Activated CD8-positive, alpha-beta T cell treated with anti-CD3 and anti-CD28 coated beads for 36 hours (primary cell): ENCODE measurements around the gene FIS1. TPM values are rescaled to one million over a fixed set of nuclear protein-coding genes. Genes with fewer than 3 reads are reported as not detected.

ENCODE experiments used
- ATAC-seq: fragments of 200-7000 bp; cut with Tn5 transposase; one replicate; pipeline ENCODE4 v1.10.0; 2021; ENCODE audit warnings: mild to moderate bottlenecking, moderate library complexity
- CTCF ChIA-PET: fragments of 350-600 bp; sonication (Branson Sonifier 250); formaldehyde crosslinking; loops from one replicate; lab custom pipeline; 2021; ENCODE audit warnings: antibody characterized with exemption; lab: Charles Lee
- POLR2A ChIA-PET: fragments of 350-600 bp; sonication (Branson Sonifier 250); formaldehyde crosslinking; loops from one replicate; lab custom pipeline; 2021; ENCODE audit warnings: antibody characterized with exemption; lab: Charles Lee
- DNase-seq: peaks from one replicate; pipeline ENCODE4 v3.0.0-alpha.2; 2020
- H3K27ac Mint-ChIP-seq: one replicate; pipeline ENCODE4 v1.8.0; 2021; ENCODE audit warnings: mild to moderate bottlenecking, mixed read lengths
- H3K27me3 Mint-ChIP-seq: one replicate; pipeline ENCODE4 v1.8.0; 2021; ENCODE audit warnings: mixed read lengths
- H3K36me3 Mint-ChIP-seq: one replicate; pipeline ENCODE4 v1.8.0; 2021; ENCODE audit warnings: low read depth, mixed read lengths
- H3K4me1 Mint-ChIP-seq: one replicate; pipeline ENCODE4 v1.8.0; 2021; ENCODE audit warnings: low read depth, mixed read lengths
- H3K4me3 Mint-ChIP-seq: one replicate; pipeline ENCODE4 v1.8.0; 2021; ENCODE audit warnings: mild to moderate bottlenecking, moderate library complexity, mixed read lengths
- H3K9me3 Mint-ChIP-seq: one replicate; pipeline ENCODE4 v1.8.0; 2021; ENCODE audit warnings: mixed read lengths
- intact Hi-C: fragments of 100-400 bp; cut with micrococcal nuclease; formaldehyde crosslinking; loops from one replicate; pipeline ENCODE4 v1.10.0; 2022
- total RNA-seq, 2 experiments: library from RNA; stranded (reverse); gene quantifications; one replicate each; pipeline ENCODE4 v1.2.3, GENCODE V29; 2021
- TF ChIP-seq, protein P1 (sequence below): fragments of 200-600 bp; IDR thresholded peaks from one replicate; pipeline ENCODE4 v1.8.0; 2022; ENCODE audit warnings: antibody characterized with exemption, mild to moderate bottlenecking

FIS1 gene
- total RNA-seq, 2 experiments from 2014 or later: 86.5 to 96.8 TPM

DNA sequence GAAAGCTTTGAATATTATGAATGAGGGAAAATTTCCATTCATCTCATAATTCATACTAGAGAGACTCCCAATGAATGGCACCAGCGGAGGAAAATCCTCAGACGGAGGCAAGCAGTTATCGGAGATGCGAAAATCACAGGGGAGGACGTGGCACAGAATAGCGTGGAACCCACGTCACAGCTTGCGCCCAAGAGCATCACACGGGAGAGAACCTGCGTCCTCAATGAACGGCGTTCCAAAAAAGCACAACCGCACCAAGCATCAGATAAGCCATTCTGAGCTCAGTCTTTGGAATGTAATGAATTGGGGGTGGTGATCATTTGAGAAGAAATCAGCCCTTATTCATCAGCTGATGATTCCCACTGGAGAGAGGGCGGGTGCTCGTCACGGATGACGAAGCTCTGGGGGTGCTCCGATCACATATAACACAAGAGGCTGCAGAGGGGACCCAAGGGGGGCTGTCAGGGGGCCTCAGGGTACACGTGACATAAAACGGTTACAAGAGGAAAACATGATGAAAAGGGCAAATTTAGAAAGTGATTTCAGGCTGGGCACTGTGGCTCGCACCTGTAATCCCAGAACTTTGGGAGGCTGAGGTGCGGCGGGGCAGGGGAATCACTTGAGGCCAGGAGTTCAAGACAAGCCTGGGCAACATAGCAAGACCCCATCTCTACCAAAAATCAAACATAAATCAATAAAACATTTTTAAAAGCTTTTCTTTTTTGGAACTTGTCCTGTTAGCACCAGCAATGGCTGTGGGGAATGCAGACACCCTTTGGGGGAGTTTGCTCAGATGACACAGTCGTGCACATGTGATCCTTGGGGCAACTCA is 33.8 kb upstream of the FIS1 start:
- TF ChIP-seq, protein P1, sequence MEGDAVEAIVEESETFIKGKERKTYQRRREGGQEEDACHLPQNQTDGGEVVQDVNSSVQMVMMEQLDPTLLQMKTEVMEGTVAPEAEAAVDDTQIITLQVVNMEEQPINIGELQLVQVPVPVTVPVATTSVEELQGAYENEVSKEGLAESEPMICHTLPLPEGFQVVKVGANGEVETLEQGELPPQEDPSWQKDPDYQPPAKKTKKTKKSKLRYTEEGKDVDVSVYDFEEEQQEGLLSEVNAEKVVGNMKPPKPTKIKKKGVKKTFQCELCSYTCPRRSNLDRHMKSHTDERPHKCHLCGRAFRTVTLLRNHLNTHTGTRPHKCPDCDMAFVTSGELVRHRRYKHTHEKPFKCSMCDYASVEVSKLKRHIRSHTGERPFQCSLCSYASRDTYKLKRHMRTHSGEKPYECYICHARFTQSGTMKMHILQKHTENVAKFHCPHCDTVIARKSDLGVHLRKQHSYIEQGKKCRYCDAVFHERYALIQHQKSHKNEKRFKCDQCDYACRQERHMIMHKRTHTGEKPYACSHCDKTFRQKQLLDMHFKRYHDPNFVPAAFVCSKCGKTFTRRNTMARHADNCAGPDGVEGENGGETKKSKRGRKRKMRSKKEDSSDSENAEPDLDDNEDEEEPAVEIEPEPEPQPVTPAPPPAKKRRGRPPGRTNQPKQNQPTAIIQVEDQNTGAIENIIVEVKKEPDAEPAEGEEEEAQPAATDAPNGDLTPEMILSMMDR: no peak
- POLR2A ChIA-PET: interaction anchor here (0.7 kb wide), 1 partner anchor 14 kb away, joined by 3 read pairs; no protein-coding TSS in a partner anchor
- intact Hi-C loops: no loop called here

DNA sequence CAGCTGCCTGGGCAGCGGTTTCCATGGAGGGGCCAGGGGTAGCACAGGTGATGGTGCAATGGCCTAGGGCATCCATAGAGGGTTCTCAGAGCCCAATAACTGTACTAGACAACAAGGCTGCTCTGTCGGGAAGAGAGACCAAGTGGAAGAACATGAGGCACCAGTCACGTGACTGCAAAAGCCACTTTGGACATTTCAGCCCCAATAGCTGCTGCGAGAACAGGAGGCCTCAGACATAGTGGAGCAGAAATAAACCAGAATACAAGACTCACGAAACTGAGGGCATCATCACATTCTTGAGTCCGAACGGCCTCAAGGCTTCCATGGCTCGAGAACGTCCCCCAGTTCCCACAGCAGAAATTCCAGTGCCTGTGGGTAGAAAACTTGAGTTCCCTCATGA is 32.3 kb upstream of the FIS1 start:
- intact Hi-C loops: no loop called here
- DNase-seq (no peak), ATAC-seq (no peak)
- Mint-ChIP-seq H3K4me1 (no peaks in the 10 kb centered on the region), H3K36me3 (no peaks in the 10 kb centered on the region), H3K27me3 (peaks cover 11% of the 10 kb centered on the region), H3K4me3 (no peak overlapping the region), H3K9me3 (no peaks in the 10 kb centered on the region), H3K27ac (no peak overlapping the region)
- TF ChIP-seq, protein P1: no peak
- POLR2A ChIA-PET: interaction anchor here (0.9 kb wide), 1 partner anchor 37 kb away, joined by 4 read pairs; no protein-coding TSS in a partner anchor
- CTCF ChIA-PET: interaction anchor here (1.5 kb wide), 1 partner anchor 13 kb away, joined by 5 read pairs; no protein-coding TSS in a partner anchor

More for the DNA sequence above, 33.8 kb upstream of the FIS1 start:
- no peaks in the 10 kb centered on the region for H3K9me3 Mint-ChIP-seq
- no peak overlapping the region for H3K4me3 Mint-ChIP-seq
- ATAC-seq (no peak), DNase-seq (no peak)
- CTCF ChIA-PET: interaction anchor here (1.3 to 1.4 kb wide), 2 partner anchors 11 to 36 kb away, joined by 3 to 4 read pairs; no protein-coding TSS in a partner anchor
- no peaks in the 10 kb centered on the region for H3K36me3 Mint-ChIP-seq
- H3K4me1 Mint-ChIP-seq: peaks cover 5% of the 10 kb centered on the region
- H3K27me3 Mint-ChIP-seq: peaks cover 4% of the 10 kb centered on the region
- no peak overlapping the region for H3K27ac Mint-ChIP-seq

- TF ChIP-seq, protein P1: no peak
- no peaks in the 10 kb centered on the region for H3K36me3 Mint-ChIP-seq
- no peaks in the 10 kb centered on the region for H3K4me1 Mint-ChIP-seq
- ATAC-seq: no peak
- no peaks in the 10 kb centered on the region for H3K9me3 Mint-ChIP-seq
- no peak overlapping the region for H3K27ac Mint-ChIP-seq
- CTCF ChIA-PET: interaction anchor here (1.0 to 1.2 kb wide), 3 partner anchors 10 to 42 kb away, joined by 3 to 4 read pairs (median 3); no protein-coding TSS in a partner anchor
- DNase-seq: no peak
- H3K27me3 Mint-ChIP-seq: peaks cover 8% of the 10 kb centered on the region
- intact Hi-C loops: no loop called here
- POLR2A ChIA-PET: no interaction called here
- no peak overlapping the region for H3K4me3 Mint-ChIP-seq
Measured at GRCh38 chr7:101273206-101273605, 28.3 kb upstream of the FIS1 start.

DNA sequence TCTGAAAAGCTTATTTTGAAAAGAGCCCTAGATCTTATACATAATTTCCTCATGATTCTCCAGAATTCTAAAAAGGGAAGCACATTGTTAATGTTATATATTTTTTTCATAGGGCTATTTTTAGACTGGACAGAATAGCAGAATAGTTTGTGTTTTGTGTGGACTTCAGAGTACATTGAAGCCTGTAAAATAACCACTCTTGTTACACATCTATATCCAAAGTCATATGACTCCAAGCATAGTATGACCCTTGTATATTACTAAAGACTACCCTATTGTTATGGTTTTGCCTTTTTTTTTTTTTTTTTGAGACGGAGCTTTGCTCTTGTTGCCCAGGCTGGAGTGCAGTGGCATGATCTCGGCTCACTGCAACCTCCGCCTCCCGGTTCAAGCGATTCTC is 26.1 kb upstream of the FIS1 start:
- intact Hi-C loops: no loop called here
- CTCF ChIA-PET: no interaction called here

More for the DNA sequence above, 26.1 kb upstream of the FIS1 start:
- POLR2A ChIA-PET: no interaction called here
- DNase-seq (no peak), ATAC-seq (no peak)
- Mint-ChIP-seq H3K4me3 (no peak overlapping the region), H3K4me1 (no peaks in the 10 kb centered on the region), H3K36me3 (no peaks in the 10 kb centered on the region), H3K27ac (no peak overlapping the region), H3K9me3 (no peaks in the 10 kb centered on the region), H3K27me3 (peaks cover 10% of the 10 kb centered on the region)
- TF ChIP-seq, protein P1: no peak
